HepG2 (cell line): Measurements from ENCODE around the gene MTA2. TPM values are rescaled to one million over a fixed set of nuclear protein-coding genes. Genes with fewer than 3 reads are reported as not detected.

Experiments used
- DBP ChIP-seq: sonication (generic); formaldehyde crosslinking; IDR thresholded peaks from 2 replicates; pipeline ENCODE4 v1.4.0; 2020; ENCODE audit warnings: missing genetic modification reagents; ENCODE audit errors: not compliant biosample characterization
- EEA1 ChIP-seq: sonication (generic); formaldehyde crosslinking; IDR thresholded peaks from 2 replicates; pipeline ENCODE4 v1.5.1; 2020; ENCODE audit warnings: mild to moderate bottlenecking, missing genetic modification reagents, borderline replicate concordance
- ERF ChIP-seq: IDR thresholded peaks from 2 replicates; pipeline ENCODE4 v1.6.1; 2018; ENCODE audit warnings: missing biosample characterization, missing genetic modification reagents
- FOXM1 ChIP-seq: sonication (generic); formaldehyde crosslinking; IDR thresholded peaks from 2 replicates; pipeline ENCODE4 v1.5.0; 2020; ENCODE audit warnings: missing genetic modification reagents
- GATAD1 ChIP-seq: IDR thresholded peaks from 2 replicates; pipeline ENCODE4 v1.6.1; 2016; ENCODE audit warnings: missing genetic modification reagents, missing compliant biosample characterization
- IRX3 ChIP-seq: sonication (generic); formaldehyde crosslinking; IDR thresholded peaks from 2 replicates; pipeline ENCODE4 v1.8.1; 2023; ENCODE audit warnings: mild to moderate bottlenecking, low read depth, missing genetic modification reagents, borderline replicate concordance
- JUND ChIP-seq: sonication (generic); formaldehyde crosslinking; IDR thresholded peaks from 2 replicates; pipeline ENCODE4 v1.8.0; 2022; ENCODE audit warnings: mild to moderate bottlenecking, missing genetic modification reagents
- MLX ChIP-seq: IDR thresholded peaks from 2 replicates; pipeline ENCODE4 v1.6.1; 2016
- NRL ChIP-seq: sonication (generic); formaldehyde crosslinking; IDR thresholded peaks from 2 replicates; pipeline ENCODE4 v1.5.0; 2020; ENCODE audit warnings: missing genetic modification reagents, mild to moderate bottlenecking, moderate library complexity, borderline replicate concordance
- PHF21A ChIP-seq: sonication (generic); formaldehyde crosslinking; IDR thresholded peaks from 2 replicates; pipeline ENCODE4 v1.5.0; 2020; ENCODE audit warnings: mild to moderate bottlenecking, missing genetic modification reagents
- RERE ChIP-seq: IDR thresholded peaks from 2 replicates; pipeline ENCODE4 v1.6.1; 2016; ENCODE audit warnings: low read depth, missing genetic modification reagents, missing compliant biosample characterization
- SRSF4 ChIP-seq: fragments of 200-400 bp; formaldehyde crosslinking; IDR thresholded peaks from one replicate; pipeline ENCODE4 v1.6.1; 2018; ENCODE audit warnings: mild to moderate bottlenecking, low read depth, low read length, moderate library complexity; ENCODE audit not compliant: poor library complexity, severe bottlenecking
- SRSF9 ChIP-seq: fragments of 200-400 bp; formaldehyde crosslinking; IDR thresholded peaks from 2 replicates; pipeline ENCODE4 v1.6.1; 2018; ENCODE audit warnings: borderline replicate concordance, mild to moderate bottlenecking, low read depth, low read length; ENCODE audit not compliant: insufficient read depth, poor library complexity, severe bottlenecking
- TCF12 ChIP-seq, 2 experiments: fragments of 450-650 bp in 1 of 2; sonication (generic) in 1 of 2; formaldehyde crosslinking in 1 of 2; IDR thresholded peaks; 2 replicates each; pipeline versions ENCODE4 v1.6.1 to v1.8.0; 2017 to 2022; ENCODE audit warnings: antibody characterized with exemption in 1 of 2, mild to moderate bottlenecking in 1 of 2, missing genetic modification reagents in 1 of 2, moderate library complexity in 1 of 2
- ZBTB26 ChIP-seq: IDR thresholded peaks from 2 replicates; pipeline ENCODE4 v1.6.1; 2016; ENCODE audit warnings: missing compliant biosample characterization, missing genetic modification reagents, borderline replicate concordance
- ZFP36 ChIP-seq: fragments of 150-350 bp; IDR thresholded peaks from 2 replicates; pipeline ENCODE4 v1.6.1; 2018; ENCODE audit warnings: borderline replicate concordance, low read length, low read depth; ENCODE audit not compliant: partially characterized antibody
- ZNF225 ChIP-seq: sonication (generic); formaldehyde crosslinking; IDR thresholded peaks from 2 replicates; pipeline ENCODE4 v1.4.0; 2020; ENCODE audit warnings: mild to moderate bottlenecking, missing genetic modification reagents
- ZNF652 ChIP-seq: IDR thresholded peaks from 2 replicates; pipeline ENCODE4 v1.6.1; 2016; ENCODE audit warnings: low read depth, borderline replicate concordance
- polyA plus RNA-seq, 8 experiments: library from polyadenylated mRNA; depleted of rRNA in 3 of 8; stranded (reverse) in 7 of 8; unstranded in 1 of 8; fragments of >200 nt; fragmentation: Illumina TruSeq in 4 of 8; extraction: Trizol in 4 of 8; gene quantifications; 2 replicates each; pipeline versions ENCODE4 v1.2.1 to v1.2.3, GENCODE V29; 2011 to 2016; ENCODE audit warnings: low read depth in 4 of 8, missing spikeins in 1 of 8, mixed read lengths in 1 of 8; ENCODE audit not compliant: insufficient read depth in 1 of 8
- total RNA-seq, 5 experiments: library from RNA; depleted of rRNA; stranded (reverse); fragments of >200 nt; fragmentation: Illumina TruSeq; extraction: Trizol; gene quantifications; 2 replicates each; pipeline ENCODE4 v1.2.3, GENCODE V29; 2016; ENCODE audit warnings: low read depth in 1 of 5
- TF ChIP-seq, protein P1 (sequence below): sonication (generic); formaldehyde crosslinking; conservative IDR thresholded peaks from 2 replicates; pipeline ENCODE4 v1.4.0; 2020; ENCODE audit warnings: missing genetic modification reagents

Gene MTA2
- total and polyA plus RNA-seq, 2 of the 13 experiments (the other 11 are each of a cell fraction or from before 2014, with no cell fraction given), result 14.0 to 70.0 TPM

GRCh38 chr11:62591448-62592145 is 10.1 kb downstream of the MTA2 start, which contains the start of gene TUT1 (continued):
- TF ChIP-seq MLX (CRISPR knock-in tag) (no peak; the same call in 1 of the 2 replicates), JUND (CRISPR knock-in tag) (no peak; the same call in 1 of the 2 replicates), DBP (CRISPR knock-in tag) (no peak), SRSF4 (no peak), ERF (CRISPR knock-in tag) (peak; percentile 92), RERE (0 out of 2 replicates have a peak, but pooled peaks have one; percentile 18), ZFP36 (no peak), FOXM1 (CRISPR knock-in tag) (no peak), TCF12 (IDR thresholded peaks at IDR 0.05) (no peak), TCF12 (CRISPR knock-in tag; IDR thresholded peaks at IDR 0.05) (no peak), EEA1 (CRISPR knock-in tag) (peak; percentile 70; the same call in 1 of the 2 replicates), NRL (peak; percentile 1; the same call in 1 of the 2 replicates), ZNF225 (CRISPR knock-in tag) (no peak), GATAD1 (peak; percentile 97), ZNF652 (CRISPR knock-in tag) (peak; percentile 78; the same call in 1 of the 2 replicates), PHF21A (peak; percentile 74; the same call in 1 of the 2 replicates), IRX3 (CRISPR knock-in tag) (peak; percentile 64; the same call in 1 of the 2 replicates), ZBTB26 (CRISPR knock-in tag) (peak; percentile 53; the same call in 1 of the 2 replicates), SRSF9 (no peak)
- TF ChIP-seq, protein P1, sequence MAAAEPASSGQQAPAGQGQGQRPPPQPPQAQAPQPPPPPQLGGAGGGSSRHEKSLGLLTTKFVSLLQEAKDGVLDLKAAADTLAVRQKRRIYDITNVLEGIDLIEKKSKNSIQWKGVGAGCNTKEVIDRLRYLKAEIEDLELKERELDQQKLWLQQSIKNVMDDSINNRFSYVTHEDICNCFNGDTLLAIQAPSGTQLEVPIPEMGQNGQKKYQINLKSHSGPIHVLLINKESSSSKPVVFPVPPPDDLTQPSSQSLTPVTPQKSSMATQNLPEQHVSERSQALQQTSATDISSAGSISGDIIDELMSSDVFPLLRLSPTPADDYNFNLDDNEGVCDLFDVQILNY, result no peak; the same call in 1 of the 2 replicates
